Endothelial cell of umbilical vein (primary cell): ENCODE results near the gene RPP25L. TPM values are rescaled to one million over a fixed set of nuclear protein-coding genes. Genes with fewer than 3 reads are reported as not detected.

Experiments
- BruUV-seq: library from RNA; stranded (reverse); fragments of 400-500 nt; replicated peaks from 2 replicates; lab custom pipeline; 2021; lab: Mats Ljungman, UMichigan
- CTCF ChIA-PET: fragments of 300-600, 350-600 bp; sonication (Branson Sonifier 250); formaldehyde crosslinking; loops from one replicate; lab custom pipeline; 2021; ENCODE audit warnings: antibody characterized with exemption, inconsistent platforms; lab: Charles Lee
- POLR2A ChIA-PET: fragments of 300-600, 350-600 bp; sonication (Branson Sonifier 250); formaldehyde crosslinking; loops from one replicate; lab custom pipeline; 2021; ENCODE audit warnings: antibody characterized with exemption, inconsistent platforms; lab: Charles Lee
- DNase-seq: peaks from one replicate; pipeline ENCODE4 v3.0.0-alpha.2; 2011; ENCODE audit warnings: low read depth, low spot score
- FAIRE-seq: peaks from 2 replicates; lab custom pipeline; 2011; peaks lifted over from hg19 to GRCh38; lab: Jason Lieb, UNC
- H2AFZ ChIP-seq: 2 replicates; pipeline ENCODE4 v1.6.0; 2012; ENCODE audit warnings: low read depth, low read length, control low read depth, inconsistent platforms
- H3K27ac ChIP-seq: 2 replicates; pipeline ENCODE4 v1.5.1; 2011; ENCODE audit warnings: low read depth, mild to moderate bottlenecking, control low read depth, low read length, moderate library complexity; ENCODE audit not compliant: insufficient read depth
- H3K27me3 ChIP-seq, 2 experiments: 2 replicates each; pipeline versions ENCODE4 v1.6.0 to v1.6.1; 2011; ENCODE audit warnings: low read length in 2 of 2, mixed read lengths in 1 of 2; ENCODE audit not compliant: control insufficient read depth in 2 of 2, insufficient read depth in 2 of 2
- H3K36me3 ChIP-seq, 2 experiments: 2 replicates in 1 of 2; 3 replicates in 1 of 2; pipeline ENCODE4 v1.5.1; 2011; ENCODE audit warnings: low read length in 2 of 2, mild to moderate bottlenecking in 1 of 2, moderate library complexity in 1 of 2; ENCODE audit not compliant: control insufficient read depth in 2 of 2, insufficient read depth in 2 of 2; ENCODE audit errors: extremely low read depth in 1 of 2
- H3K4me1 ChIP-seq: 3 replicates; pipeline ENCODE4 v1.5.1; 2011; ENCODE audit warnings: mild to moderate bottlenecking, low read length; ENCODE audit not compliant: control insufficient read depth, insufficient read depth; ENCODE audit errors: extremely low read depth
- H3K4me2 ChIP-seq: 2 replicates; pipeline ENCODE4 v1.6.1; 2011; ENCODE audit warnings: low read length, control low read depth, mixed read lengths; ENCODE audit not compliant: insufficient read depth
- H3K4me3 ChIP-seq, 3 experiments: fragments of 200-600 bp in 1 of 3; sonication (generic), shearing (Covaris generic) in 1 of 3; replicated peaks in 1 of 3; 2 replicates each; pipeline ENCODE4 v1.5.1; 2011 to 2016; ENCODE audit warnings: control low read depth in 3 of 3, low read length in 3 of 3, mild to moderate bottlenecking in 2 of 3, inconsistent platforms in 1 of 3, low read depth in 1 of 3, moderate library complexity in 1 of 3; ENCODE audit not compliant: insufficient read depth in 1 of 3
- H3K79me2 ChIP-seq: 2 replicates; pipeline ENCODE4 v1.6.0; 2012; ENCODE audit warnings: low read length, inconsistent platforms; ENCODE audit not compliant: control insufficient read depth, insufficient read depth
- H3K9ac ChIP-seq: replicated peaks from 2 replicates; pipeline ENCODE3; 2011; ENCODE audit warnings: low read length, control low read depth; ENCODE audit not compliant: insufficient read depth; ENCODE audit errors: extremely low read depth
- H3K9me1 ChIP-seq: replicated peaks from 3 replicates; pipeline ENCODE4 v1.6.0; 2011; ENCODE audit warnings: mild to moderate bottlenecking, low read length; ENCODE audit not compliant: control insufficient read depth, insufficient read depth; ENCODE audit errors: extremely low read depth
- H3K9me3 ChIP-seq: replicated peaks from 2 replicates; pipeline ENCODE4 v1.5.1; 2012; ENCODE audit warnings: low read length, inconsistent platforms; ENCODE audit not compliant: control insufficient read depth, insufficient read depth
- H4K20me1 ChIP-seq: replicated peaks from 2 replicates; pipeline ENCODE3; 2011; ENCODE audit warnings: mild to moderate bottlenecking, low read length; ENCODE audit not compliant: control insufficient read depth, insufficient read depth; ENCODE audit errors: extremely low read depth
- CTCF ChIP-seq, 2 donors: IDR thresholded peaks; 1 replicate in 1 of 2; 2 replicates in 1 of 2; pipeline ENCODE4 v1.5.1; 2011; ENCODE audit warnings: low read length in 2 of 2, mild to moderate bottlenecking in 2 of 2, moderate library complexity in 2 of 2, control low read depth in 1 of 2, inconsistent platforms in 1 of 2, low read depth in 1 of 2; ENCODE audit not compliant: insufficient read depth in 1 of 2; ENCODE audit errors: extremely low read depth in 1 of 2
- EZH2 ChIP-seq: IDR thresholded peaks from 2 replicates; pipeline ENCODE4 v1.6.1; 2012; ENCODE audit warnings: borderline replicate concordance, low read depth, mild to moderate bottlenecking, moderate library complexity, low read length, inconsistent platforms; ENCODE audit not compliant: severe bottlenecking
- FOS ChIP-seq: IDR thresholded peaks from 2 replicates; pipeline ENCODE4 v1.6.1; 2011; ENCODE audit warnings: mild to moderate bottlenecking, low read length, moderate library complexity, borderline replicate concordance; ENCODE audit not compliant: insufficient read depth
- GATA2 ChIP-seq: IDR thresholded peaks from 2 replicates; pipeline ENCODE4 v1.7.0; 2011; ENCODE audit warnings: low read depth, mild to moderate bottlenecking, moderate library complexity, mixed read lengths, low read length; ENCODE audit not compliant: insufficient read length, insufficient read depth
- JUN ChIP-seq: IDR thresholded peaks from 2 replicates; pipeline ENCODE4 v1.6.1; 2011; ENCODE audit warnings: borderline replicate concordance, low read depth; ENCODE audit not compliant: insufficient read length, insufficient read depth
- MAX ChIP-seq: IDR thresholded peaks from 2 replicates; pipeline ENCODE4 v1.6.1; 2011; ENCODE audit not compliant: insufficient read depth, insufficient read length
- MYC ChIP-seq: IDR thresholded peaks from one replicate; pipeline ENCODE4 v1.6.1; 2011; ENCODE audit warnings: mild to moderate bottlenecking, low read depth, low read length
- POLR2A ChIP-seq: IDR thresholded peaks from 2 replicates; pipeline ENCODE4 v1.6.1; 2012; ENCODE audit warnings: low read depth, mild to moderate bottlenecking, control low read depth, low read length
- POLR2AphosphoS5 ChIP-seq: IDR thresholded peaks from 2 replicates; pipeline ENCODE4 v1.6.1; 2012; ENCODE audit warnings: low read depth, mild to moderate bottlenecking, control low read depth, low read length, moderate library complexity; ENCODE audit not compliant: insufficient read depth
- dilution Hi-C: fragments of 300-500 bp; cut with MboI; formaldehyde crosslinking; loops from one replicate; pipeline ENCODE4 v1.15.0; 2019; ENCODE audit warnings: low sequenced_read_pairs; ENCODE audit not compliant: extremely low pct_ligation_motif_present
- intact Hi-C: fragments of 100-400 bp; cut with micrococcal nuclease; formaldehyde crosslinking; loops from one replicate; pipeline ENCODE4 v1.10.0; 2022
- polyA plus RNA-seq, 4 experiments: library from polyadenylated mRNA; depleted of rRNA in 3 of 4; stranded (reverse) in 3 of 4; unstranded in 1 of 4; fragments of >200 nt; gene quantifications; 2 replicates each; pipeline versions ENCODE4 v1.2.1 to v1.2.3, GENCODE V29; 2011 to 2012; ENCODE audit warnings: missing spikeins in 1 of 4
- total RNA-seq: library from RNA; stranded (reverse); gene quantifications from 2 replicates; pipeline ENCODE4 v1.2.3, GENCODE V29; 2021

RPP25L gene
- total and polyA plus RNA-seq, 2 donors (not counting 3 experiments of a cell fraction or from before 2014, with no cell fraction given), result 15.7 to 41.0 TPM

GRCh38 chr9:34587271-34587670 is 24.6 kb downstream of the RPP25L start:
- no peak overlapping the region for H3K27ac ChIP-seq
- H3K4me2 ChIP-seq, result no peak overlapping the region
- no peaks in the 10 kb centered on the region for H3K9me1 ChIP-seq
- TF ChIP-seq GATA2 (no peak), MAX (no peak), MYC (no peak), POLR2AphosphoS5 (no peak), EZH2 (no peak), JUN (no peak), FOS (no peak), CTCF (IDR thresholded peaks at IDR 0.05; ENCODE audit: extremely low read depth in 1 of 2, insufficient read depth in 1 of 2, low read depth in 1 of 2, low read length in 2 of 2) (no peak), POLR2A (no peak)
- peaks cover 77 to 83% of the 10 kb centered on the region in 2 experiments for H3K27me3 ChIP-seq
- FAIRE-seq, result no peak
- H3K4me3 ChIP-seq, result no peak overlapping the region
- dilution Hi-C loops, result no loop called here
- no peak overlapping the region for H2AFZ ChIP-seq
- H4K20me1 ChIP-seq, result no peaks in the 10 kb centered on the region
- no peak for DNase-seq
- POLR2A ChIA-PET, result no interaction called here
- no peaks in the 10 kb centered on the region for H3K36me3 ChIP-seq
- intact Hi-C loops, result no loop called here
- no TSS peak for BruUV-seq
- H3K9ac ChIP-seq, result no peak overlapping the region
- H3K9me3 ChIP-seq, result no peaks in the 10 kb centered on the region
- H3K4me1 ChIP-seq, result no peaks in the 10 kb centered on the region
- no peaks in the 10 kb centered on the region for H3K79me2 ChIP-seq
- CTCF ChIA-PET, result interaction anchor here (1.5 to 2.5 kb wide), 4 partner anchors 16 to 183 kb away, joined by 4 to 18 read pairs (median 8); no protein-coding TSS in a partner anchor
